Measurements from ENCODE around the gene MED15. TPM values are rescaled to one million over a fixed set of nuclear protein-coding genes. Genes with fewer than 3 reads are reported as not detected.

MED15 gene
- total and polyA plus RNA-seq, 10 of the 15 experiments (the other 5 are each of a cell fraction or from before 2014, with no cell fraction given), result 1.4 to 75.2 (median 26.9) TPM

- Histone ChIP-seq H3K4me2 (ENCODE audit: control insufficient read depth, insufficient read depth) (no peak overlapping the region), H3K9me3 (replicated peaks; ENCODE audit: control insufficient read depth, insufficient read depth, low read length) (no peaks in the 10 kb centered on the region), H3K27ac (ENCODE audit: control insufficient read depth, insufficient read depth) (no peak overlapping the region), H4K20me1 (ENCODE audit: control insufficient read depth, insufficient read depth) (no peaks in the 10 kb centered on the region), H3K79me2 (ENCODE audit: control insufficient read depth, insufficient read depth, low read length) (no peaks in the 10 kb centered on the region), H3K27me3 (replicated peaks in 1 of 2; ENCODE audit: control insufficient read depth in 2 of 2, insufficient read depth in 2 of 2, low read length in 1 of 2) (no peaks in the 10 kb centered on the region), H3K36me3 (ENCODE audit: control insufficient read depth in 2 of 2, insufficient read depth in 2 of 2, low read length in 1 of 2) (peaks cover 14 to 56% of the 10 kb centered on the region in 2 experiments), H3K9ac (ENCODE audit: control insufficient read depth, insufficient read depth, low read length) (no peak overlapping the region), H3K4me1 (ENCODE audit: control insufficient read depth, insufficient read depth, low read length) (no peaks in the 10 kb centered on the region), H2AFZ (ENCODE audit: control insufficient read depth, low read depth, low read length) (no peak overlapping the region), H3K4me3 (no peak overlapping the region)
- RAD21 ChIA-PET (ENCODE audit: unreplicated experiment), result interaction anchor here (0.6 kb wide), 1 partner anchor 373 kb away, joined by 3 read pairs; no protein-coding TSS in a partner anchor
- SMC1A ChIA-PET (ENCODE audit: uncharacterized antibody, unreplicated experiment), result interaction anchor here (0.8 kb wide), 1 partner anchor 21 kb away, joined by 3 read pairs; no protein-coding TSS in a partner anchor
- DNase-seq (ENCODE audit: low read depth, low spot score), result no peak
- no TSS peak for BruUV-seq (replicated peaks)
- intact Hi-C loops (cut with micrococcal nuclease; ENCODE audit: unreplicated experiment) (no loop called here), in situ Hi-C loops (cut with MboI) (no loop called here)
- POLR2A ChIA-PET, result no interaction called here
- WGBS (ENCODE audit: insufficient coverage, insufficient replicate concordance, low lambda C conversion rate, missing lambda C conversion rate), result 96% methylated on average over 21 of the region's 33 CpGs
- FAIRE-seq, result no peak
- ATAC-seq, result no peak
- CTCF ChIA-PET, result no interaction called here
- no peak for TF ChIP-seq ZNF592 (IDR thresholded peaks at IDR 0.05)
- no peak for TF ChIP-seq PML (IDR thresholded peaks at IDR 0.05; ENCODE audit: low read length)
- TF ChIP-seq KLF5 (IDR thresholded peaks at IDR 0.05; ENCODE audit: partially characterized antibody), result no peak
- TF ChIP-seq EGR1 (IDR thresholded peaks at IDR 0.05; ENCODE audit: borderline replicate concordance in 1 of 2, low read depth in 2 of 2, low read length in 2 of 2), result no peak
- TF ChIP-seq YBX1 (IDR thresholded peaks at IDR 0.05), result no peak
- TF ChIP-seq HCFC1 (IDR thresholded peaks at IDR 0.05; ENCODE audit: low read length), result no peak
- TF ChIP-seq, protein P1, sequence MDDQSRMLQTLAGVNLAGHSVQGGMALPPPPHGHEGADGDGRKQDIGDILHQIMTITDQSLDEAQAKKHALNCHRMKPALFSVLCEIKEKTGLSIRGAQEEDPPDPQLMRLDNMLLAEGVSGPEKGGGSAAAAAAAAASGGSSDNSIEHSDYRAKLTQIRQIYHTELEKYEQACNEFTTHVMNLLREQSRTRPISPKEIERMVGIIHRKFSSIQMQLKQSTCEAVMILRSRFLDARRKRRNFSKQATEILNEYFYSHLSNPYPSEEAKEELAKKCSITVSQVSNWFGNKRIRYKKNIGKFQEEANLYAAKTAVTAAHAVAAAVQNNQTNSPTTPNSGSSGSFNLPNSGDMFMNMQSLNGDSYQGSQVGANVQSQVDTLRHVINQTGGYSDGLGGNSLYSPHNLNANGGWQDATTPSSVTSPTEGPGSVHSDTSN (IDR thresholded peaks at IDR 0.05; ENCODE audit: insufficient replicate concordance, low read depth, low read length), result no peak
- TF ChIP-seq, protein P2, sequence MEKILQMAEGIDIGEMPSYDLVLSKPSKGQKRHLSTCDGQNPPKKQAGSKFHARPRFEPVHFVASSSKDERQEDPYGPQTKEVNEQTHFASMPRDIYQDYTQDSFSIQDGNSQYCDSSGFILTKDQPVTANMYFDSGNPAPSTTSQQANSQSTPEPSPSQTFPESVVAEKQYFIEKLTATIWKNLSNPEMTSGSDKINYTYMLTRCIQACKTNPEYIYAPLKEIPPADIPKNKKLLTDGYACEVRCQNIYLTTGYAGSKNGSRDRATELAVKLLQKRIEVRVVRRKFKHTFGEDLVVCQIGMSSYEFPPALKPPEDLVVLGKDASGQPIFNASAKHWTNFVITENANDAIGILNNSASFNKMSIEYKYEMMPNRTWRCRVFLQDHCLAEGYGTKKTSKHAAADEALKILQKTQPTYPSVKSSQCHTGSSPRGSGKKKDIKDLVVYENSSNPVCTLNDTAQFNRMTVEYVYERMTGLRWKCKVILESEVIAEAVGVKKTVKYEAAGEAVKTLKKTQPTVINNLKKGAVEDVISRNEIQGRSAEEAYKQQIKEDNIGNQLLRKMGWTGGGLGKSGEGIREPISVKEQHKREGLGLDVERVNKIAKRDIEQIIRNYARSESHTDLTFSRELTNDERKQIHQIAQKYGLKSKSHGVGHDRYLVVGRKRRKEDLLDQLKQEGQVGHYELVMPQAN (conservative IDR thresholded peaks at IDR 0.05), result no peak
- no peak for TF ChIP-seq SKIL (IDR thresholded peaks at IDR 0.05; ENCODE audit: low read depth, poor library complexity, severe bottlenecking)
- TF ChIP-seq FOS (IDR thresholded peaks at IDR 0.05; ENCODE audit: borderline replicate concordance, extremely low read depth, insufficient read length), result no peak
- TF ChIP-seq CHD2 (IDR thresholded peaks at IDR 0.05; ENCODE audit: borderline replicate concordance, low read depth, low read length), result no peak
Measured at GRCh38 chr22:20582520-20583361, 75.3 kb downstream of the MED15 start.

Measured in GM12878 (cell line).